HG02943 (cell line): ENCODE measurements around the gene TUBA1C.
A peak's percentile ranks its signal among the peaks of the same experiment; 100 is the strongest.
"Not testable (repeated sequence)": the region's sequence is repeated elsewhere in the genome, so short reads cannot be mapped to it uniquely, and the experiment has no call there.

Source experiments
- ATAC-seq: cut with Tn5 transposase; IDR thresholded peaks from one replicate; pipeline ENCODE4 v1.9.1; 2021; ENCODE audit warnings: mild to moderate bottlenecking, low read depth, moderate library complexity; ENCODE audit not compliant: unreplicated experiment

The TUBA1C gene

DNA sequence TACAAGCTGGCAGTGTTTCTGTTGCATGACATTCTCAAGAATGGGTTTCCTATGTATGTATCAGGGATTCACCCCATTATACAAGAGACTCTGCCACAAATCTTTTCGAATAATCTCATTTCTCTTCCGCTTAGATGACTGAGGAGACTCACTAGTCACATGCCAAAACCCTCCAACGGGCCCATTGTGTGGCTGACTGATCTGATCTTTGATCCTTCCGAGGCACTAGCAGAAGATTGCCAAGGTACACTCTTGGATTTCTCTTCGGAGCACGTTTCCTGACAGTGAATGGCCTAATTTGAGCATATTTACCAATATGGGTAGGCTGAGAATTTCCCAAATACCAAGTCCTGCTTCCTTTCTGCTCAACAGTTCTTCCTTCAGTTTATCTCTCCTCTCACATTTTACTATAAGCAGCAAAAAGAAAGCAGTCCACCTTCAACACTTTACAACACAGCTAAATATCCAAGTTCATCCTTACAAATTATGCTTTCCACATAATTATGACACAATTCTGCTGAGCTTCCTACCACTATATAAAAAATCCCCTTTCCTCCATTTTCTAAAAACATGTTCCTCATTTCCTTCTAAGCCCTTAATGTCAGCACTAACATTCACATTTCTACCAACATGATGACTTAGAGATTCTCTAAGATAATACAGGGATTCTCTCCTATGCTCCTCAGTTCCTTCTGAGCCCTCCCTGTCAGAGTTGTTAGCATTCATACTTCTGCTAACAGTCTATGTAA lies 41.1 kb downstream of the TUBA1C start:
- no peak for ATAC-seq

- no peak for ATAC-seq
Measured at GRCh38 chr12:49309386-49309785, 44.5 kb downstream of the TUBA1C start.

DNA sequence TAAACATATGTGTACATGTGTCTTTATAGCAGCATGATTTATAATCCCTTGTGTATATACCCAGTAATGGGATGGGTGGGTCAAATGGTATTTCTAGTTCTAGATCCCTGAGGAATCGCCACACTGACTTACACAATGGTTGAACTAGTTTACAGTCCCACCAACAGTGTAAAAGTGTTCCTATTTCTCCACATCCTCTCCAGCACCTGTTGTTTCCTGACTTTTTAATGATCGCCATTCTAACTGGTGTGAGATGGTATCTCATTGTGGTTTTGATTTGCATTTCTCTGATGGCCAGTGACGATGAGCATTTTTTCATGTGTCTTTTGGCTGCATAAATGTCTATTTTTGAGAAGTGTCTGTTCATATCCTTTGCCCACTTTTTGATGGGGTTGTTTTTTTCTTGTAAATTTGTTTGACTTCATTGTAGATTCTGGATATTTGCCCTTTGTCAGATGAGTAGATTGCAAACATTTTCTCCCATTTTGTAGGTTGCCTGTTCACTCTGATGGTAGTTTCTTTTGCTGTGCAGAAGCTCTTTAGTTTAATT lies 45.6 kb downstream of the TUBA1C start:
- ATAC-seq = not testable (repeated sequence)

- no peak for ATAC-seq
Measured at GRCh38 chr12:49314811-49315210, 49.9 kb downstream of the TUBA1C start.

- not testable (repeated sequence) for ATAC-seq
Measured at GRCh38 chr12:49317118-49317517, 52.2 kb downstream of the TUBA1C start.

GRCh38 chr12:49320411-49321103 lies 55.7 kb downstream of the TUBA1C start:
- ATAC-seq = not testable (repeated sequence)

GRCh38 chr12:49322367-49322707 lies 57.5 kb downstream of the TUBA1C start:
- no peak for ATAC-seq

GRCh38 chr12:49322708-49323523 lies 58.0 kb downstream of the TUBA1C start, which contains the start of gene TROAP:
Gene TROAP, plus strand, starts transcription at chr12:49323255. Its CDS starts 354 bp downstream, at chr12:49323609.
- peak; percentile 98 for ATAC-seq

GRCh38 chr12:49323524-49324097 lies 58.7 kb downstream of the TUBA1C start:
- no peak for ATAC-seq
